GM13977 (cell line): ENCODE results near the gene SLC17A9.

Experiments
- DNase-seq: peaks from one replicate; pipeline ENCODE4 v3.0.0; 2012; ENCODE audit warnings: low spot score
- in situ Hi-C: fragments of 300-500 bp; cut with MboI; formaldehyde crosslinking; loops from one replicate; pipeline ENCODE4 v1.12.0; 2022; ENCODE audit warnings: low sequenced_read_pairs, low pct_unique_long_range_greater_than_20kb, mixed read lengths, inconsistent platforms; ENCODE audit not compliant: unreplicated experiment
- TF ChIP-seq, protein P1 (sequence below): IDR thresholded peaks from 2 replicates; pipeline ENCODE4 v1.5.1; 2012; ENCODE audit warnings: mild to moderate bottlenecking, control low read depth; ENCODE audit not compliant: insufficient read depth; ENCODE audit errors: extremely low read depth, missing control alignments

SLC17A9 gene

GRCh38 chr20:62962221-62962879 is 9.8 kb downstream of the SLC17A9 start:
- TF ChIP-seq, protein P1, sequence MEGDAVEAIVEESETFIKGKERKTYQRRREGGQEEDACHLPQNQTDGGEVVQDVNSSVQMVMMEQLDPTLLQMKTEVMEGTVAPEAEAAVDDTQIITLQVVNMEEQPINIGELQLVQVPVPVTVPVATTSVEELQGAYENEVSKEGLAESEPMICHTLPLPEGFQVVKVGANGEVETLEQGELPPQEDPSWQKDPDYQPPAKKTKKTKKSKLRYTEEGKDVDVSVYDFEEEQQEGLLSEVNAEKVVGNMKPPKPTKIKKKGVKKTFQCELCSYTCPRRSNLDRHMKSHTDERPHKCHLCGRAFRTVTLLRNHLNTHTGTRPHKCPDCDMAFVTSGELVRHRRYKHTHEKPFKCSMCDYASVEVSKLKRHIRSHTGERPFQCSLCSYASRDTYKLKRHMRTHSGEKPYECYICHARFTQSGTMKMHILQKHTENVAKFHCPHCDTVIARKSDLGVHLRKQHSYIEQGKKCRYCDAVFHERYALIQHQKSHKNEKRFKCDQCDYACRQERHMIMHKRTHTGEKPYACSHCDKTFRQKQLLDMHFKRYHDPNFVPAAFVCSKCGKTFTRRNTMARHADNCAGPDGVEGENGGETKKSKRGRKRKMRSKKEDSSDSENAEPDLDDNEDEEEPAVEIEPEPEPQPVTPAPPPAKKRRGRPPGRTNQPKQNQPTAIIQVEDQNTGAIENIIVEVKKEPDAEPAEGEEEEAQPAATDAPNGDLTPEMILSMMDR, result no peak
- in situ Hi-C loops, result no loop called here
- DNase-seq, result no peak

- TF ChIP-seq, protein P1, result no peak
- in situ Hi-C loops, result no loop called here
- no peak for DNase-seq
These were observed 10.5 kb downstream of the SLC17A9 start for GRCh38 chr20:62962891-62963613.

DNA sequence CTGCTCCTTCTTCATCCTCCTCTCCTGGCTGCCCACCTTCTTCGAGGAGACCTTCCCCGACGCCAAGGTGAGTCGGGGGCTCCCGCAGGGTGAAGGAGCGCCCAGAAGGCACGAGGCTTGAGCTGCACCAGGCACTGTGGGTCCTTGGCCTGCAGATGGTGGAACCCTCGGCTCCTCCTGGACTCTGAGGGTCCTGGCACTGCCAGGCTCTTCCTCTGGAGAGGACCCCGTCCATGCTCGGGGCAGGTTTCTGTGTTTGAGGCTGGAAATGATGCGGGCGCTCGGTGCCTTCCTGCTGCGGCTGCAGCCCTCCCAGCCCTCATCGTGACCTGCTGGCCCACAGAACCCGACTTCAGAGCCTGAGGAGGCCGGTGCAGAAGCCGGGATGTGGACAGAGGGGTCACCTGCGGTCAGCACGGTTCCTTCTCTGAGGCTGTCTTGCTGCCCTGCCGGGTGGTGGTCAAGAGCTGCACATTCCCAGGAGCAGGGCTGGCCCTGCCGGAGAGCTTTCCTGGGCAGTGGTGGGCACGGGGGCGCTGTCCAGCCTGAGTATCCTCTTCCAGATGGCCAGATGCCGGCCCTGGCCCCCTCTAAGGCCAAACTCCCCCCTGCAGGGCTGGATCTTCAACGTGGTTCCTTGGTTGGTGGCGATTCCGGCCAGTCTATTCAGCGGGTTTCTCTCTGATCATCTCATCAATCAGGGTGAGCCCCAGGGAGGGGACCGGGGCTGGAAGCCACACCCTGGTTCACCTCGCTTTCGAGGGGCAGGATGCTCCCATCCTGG is 11.3 kb downstream of the SLC17A9 start:
- no peak for DNase-seq
- TF ChIP-seq, protein P1, result no peak
- in situ Hi-C loops, result no loop called here

GRCh38 chr20:62964700-62965099 is 12.2 kb downstream of the SLC17A9 start:
- no peak for DNase-seq
- TF ChIP-seq, protein P1, result no peak
- in situ Hi-C loops, result no loop called here

- in situ Hi-C loops, result no loop called here
- TF ChIP-seq, protein P1, result no peak
- no peak for DNase-seq
These were observed 12.9 kb downstream of the SLC17A9 start for GRCh38 chr20:62965363-62965771.
